GM12878 (cell line): Measurements from ENCODE around the gene RFC1. TPM values are rescaled to one million over a fixed set of nuclear protein-coding genes. Genes with fewer than 3 reads are reported as not detected.

Experiments
- ATAC-seq: fragments of 200-7000 bp; cut with Tn5 transposase; 3 replicates; pipeline ENCODE4 v1.9.1; 2020; ENCODE audit warnings: mild to moderate bottlenecking, moderate library complexity
- BruUV-seq: library from RNA; stranded (reverse); fragments of 400-500 nt; replicated peaks from 2 replicates; lab custom pipeline; 2021; lab: Mats Ljungman, UMichigan
- CTCF ChIA-PET: fragments of 300-600 bp; sonication (Branson Sonifier 250); formaldehyde crosslinking; extraction: SDS; loops from one replicate; lab custom pipeline; 2021; ENCODE audit warnings: inconsistent platforms; lab: Yijun Ruan, JAX
- POLR2A ChIA-PET: fragments of 350-600 bp; formaldehyde crosslinking; extraction: SDS; loops from one replicate; lab custom pipeline; 2021; ENCODE audit warnings: inconsistent platforms; lab: Charles Lee
- RAD21 ChIA-PET: fragments of 300-600 bp; sonication (Branson Sonifier 250); formaldehyde crosslinking; loops from one replicate; lab custom pipeline; 2023; ENCODE audit warnings: antibody characterized with exemption; ENCODE audit not compliant: unreplicated experiment; lab: Charles Lee
- SMC1A ChIA-PET: fragments of 300-600 bp; sonication (Branson Sonifier 250); formaldehyde crosslinking; loops from one replicate; lab custom pipeline; 2023; ENCODE audit not compliant: unreplicated experiment, uncharacterized antibody; lab: Charles Lee
- DNase-seq: peaks from one replicate; pipeline ENCODE4 v3.0.0-alpha.2; 2011; ENCODE audit warnings: low read depth, low spot score
- FAIRE-seq: peaks from 3 replicates; lab custom pipeline; 2011; peaks lifted over from hg19 to GRCh38; lab: Jason Lieb, UNC
- H2AFZ ChIP-seq: 2 replicates; pipeline ENCODE4 v1.6.0; 2011; ENCODE audit warnings: low read depth, low read length, control low read depth; ENCODE audit not compliant: control insufficient read depth
- H3K27ac ChIP-seq: 2 replicates; pipeline ENCODE4 v1.5.1; 2011; ENCODE audit warnings: control low read depth; ENCODE audit not compliant: control insufficient read depth, insufficient read depth
- H3K27me3 ChIP-seq, 2 experiments: replicated peaks in 1 of 2; 2 replicates each; pipeline versions ENCODE4 v1.6.0 to v1.6.1; 2011; ENCODE audit warnings: low read length in 1 of 2; ENCODE audit not compliant: control insufficient read depth in 2 of 2, insufficient read depth in 2 of 2
- H3K36me3 ChIP-seq, 2 experiments: 2 replicates each; pipeline ENCODE4 v1.5.1; 2011; ENCODE audit warnings: low read length in 1 of 2; ENCODE audit not compliant: control insufficient read depth in 2 of 2, insufficient read depth in 2 of 2
- H3K4me1 ChIP-seq: 2 replicates; pipeline ENCODE4 v1.6.1; 2011; ENCODE audit warnings: mild to moderate bottlenecking, low read length, moderate library complexity, mixed read lengths; ENCODE audit not compliant: control insufficient read depth, insufficient read depth
- H3K4me2 ChIP-seq: 2 replicates; pipeline ENCODE4 v1.6.0; 2011; ENCODE audit warnings: control low read depth; ENCODE audit not compliant: control insufficient read depth, insufficient read depth
- H3K4me3 ChIP-seq: fragments of 200-600 bp; sonication (generic); 2 replicates; pipeline ENCODE4 v1.5.1; 2016
- H3K79me2 ChIP-seq: 2 replicates; pipeline ENCODE4 v1.6.0; 2011; ENCODE audit warnings: low read length; ENCODE audit not compliant: control insufficient read depth, insufficient read depth
- H3K9ac ChIP-seq: 2 replicates; pipeline ENCODE4 v1.8.0; 2011; ENCODE audit warnings: low read length, control low read depth, mixed read lengths; ENCODE audit not compliant: control insufficient read depth, insufficient read depth
- H3K9me3 ChIP-seq: replicated peaks from 3 replicates; pipeline ENCODE4 v1.5.1; 2011; ENCODE audit warnings: mild to moderate bottlenecking, low read length; ENCODE audit not compliant: control insufficient read depth, insufficient read depth
- H4K20me1 ChIP-seq: 2 replicates; pipeline ENCODE4 v1.6.0; 2011; ENCODE audit not compliant: control insufficient read depth, insufficient read depth
- CHD2 ChIP-seq: IDR thresholded peaks from 2 replicates; pipeline ENCODE4 v1.6.1; 2011; ENCODE audit warnings: low read depth, low read length, improper control_type of control experiment, borderline replicate concordance
- DPF2 ChIP-seq: fragments of 450-650 bp; IDR thresholded peaks from 2 replicates; pipeline ENCODE4 v1.6.1; 2017; ENCODE audit warnings: mild to moderate bottlenecking
- EP300 ChIP-seq, 2 experiments: fragments of 150-350 bp in 1 of 2; IDR thresholded peaks; 2 replicates each; pipeline ENCODE4 v1.6.1; 2011 to 2012; ENCODE audit warnings: low read depth in 2 of 2, low read length in 2 of 2, borderline replicate concordance in 1 of 2, improper control_type of control experiment in 1 of 2, inconsistent platforms in 1 of 2; ENCODE audit not compliant: control insufficient read depth in 1 of 2
- EZH2 ChIP-seq: IDR thresholded peaks from 2 replicates; pipeline ENCODE4 v1.6.1; 2012; ENCODE audit warnings: low read depth, mild to moderate bottlenecking, control low read depth, inconsistent platforms, low read length, borderline replicate concordance; ENCODE audit not compliant: control insufficient read depth
- HDGF ChIP-seq: fragments of 450-650 bp; IDR thresholded peaks from 2 replicates; pipeline ENCODE4 v1.6.1; 2016; ENCODE audit warnings: antibody characterized with exemption
- KAT2A ChIP-seq: conservative IDR thresholded peaks from 2 replicates; pipeline ENCODE4 v1.6.1; 2011; ENCODE audit warnings: low read depth, low read length; ENCODE audit not compliant: control insufficient read depth
- NR2C2 ChIP-seq: IDR thresholded peaks from 2 replicates; pipeline ENCODE4 v1.6.1; 2011; ENCODE audit warnings: borderline replicate concordance, low read depth; ENCODE audit not compliant: control insufficient read depth, insufficient read length
- RELA ChIP-seq: fragments of 450-650 bp; IDR thresholded peaks from 2 replicates; pipeline ENCODE4 v1.8.0; 2014; ENCODE audit warnings: borderline replicate concordance; ENCODE audit not compliant: partially characterized antibody
- TBL1XR1 ChIP-seq: IDR thresholded peaks from 2 replicates; pipeline ENCODE4 v1.6.1; 2012; ENCODE audit warnings: low read depth, low read length, improper control_type of control experiment
- TCF7 ChIP-seq: IDR thresholded peaks from 2 replicates; pipeline ENCODE4 v1.6.1; 2014; ENCODE audit warnings: antibody characterized with exemption, borderline replicate concordance
- WRNIP1 ChIP-seq: IDR thresholded peaks from 2 replicates; pipeline ENCODE4 v1.6.1; 2011; ENCODE audit warnings: low read depth, low read length, improper control_type of control experiment, borderline replicate concordance
- ZNF622 ChIP-seq: fragments of 450-650 bp; IDR thresholded peaks from 2 replicates; pipeline ENCODE4 v1.6.1; 2017; ENCODE audit warnings: mild to moderate bottlenecking, inconsistent platforms
- WGBS: methylation state at CpG from one replicate; pipeline ENCODE4 v1.1.6; 2016; ENCODE audit warnings: low lambda C conversion rate; ENCODE audit not compliant: insufficient replicate concordance, insufficient coverage; ENCODE audit errors: missing lambda C conversion rate; 5-methylcytosine and 5-hydroxymethylcytosine counted together
- in situ Hi-C: fragments of 300-500 bp; cut with MboI; formaldehyde crosslinking; loops from 9 replicates; pipeline ENCODE4 v1.14.3; 2018; ENCODE audit warnings: mixed read lengths
- intact Hi-C: fragments of 100-400 bp; cut with micrococcal nuclease; formaldehyde crosslinking; loops from one replicate; pipeline ENCODE4 v1.14.2; 2022; ENCODE audit not compliant: unreplicated experiment
- polyA plus RNA-seq, 11 experiments: library from polyadenylated mRNA; depleted of rRNA in 4 of 11; unstranded in 6 of 11; stranded (reverse) in 5 of 11; fragments of >200 nt; fragmentation: Nextera tagmentation in 4 of 11; fragmentation: Illumina TruSeq in 1 of 11; extraction: Ambion mirVana in 4 of 11; extraction: Trizol in 1 of 11; gene quantifications; 1 replicate in 1 of 11; 2 replicates in 10 of 11; pipeline versions ENCODE4 v1.2.1 to v1.2.3, GENCODE V29; 2011 to 2016; ENCODE audit warnings: inconsistent platforms in 2 of 11, missing spikeins in 2 of 11, low read depth in 1 of 11
- total RNA-seq, 4 experiments: library from RNA; depleted of rRNA in 3 of 4; stranded (reverse); fragments of >200 nt in 3 of 4; fragmentation: Illumina TruSeq in 1 of 4; extraction: Trizol in 1 of 4; gene quantifications; 2 replicates each; pipeline versions ENCODE4 v1.2.1 to v1.2.3, GENCODE V29; 2013 to 2021
- TF ChIP-seq, protein P1 (sequence below): fragments of 450-650 bp; IDR thresholded peaks from 2 replicates; pipeline ENCODE4 v1.6.1; 2016; ENCODE audit warnings: mild to moderate bottlenecking
- TF ChIP-seq, protein P2 (sequence below): IDR thresholded peaks from 2 replicates; pipeline ENCODE4 v1.6.1; 2011; ENCODE audit warnings: low read depth, mild to moderate bottlenecking, low read length, moderate library complexity, borderline replicate concordance; ENCODE audit errors: extremely low read depth
- TF ChIP-seq, protein P3 (sequence below): fragments of 450-650 bp; IDR thresholded peaks from 2 replicates; pipeline ENCODE4 v1.6.1; 2017; ENCODE audit warnings: low read depth, mild to moderate bottlenecking, moderate library complexity

Gene RFC1
- total and polyA plus RNA-seq, 10 of the 15 experiments (the other 5 are each of a cell fraction or from before 2014, with no cell fraction given), result 22.5 to 67.8 (median 40.3) TPM

DNA sequence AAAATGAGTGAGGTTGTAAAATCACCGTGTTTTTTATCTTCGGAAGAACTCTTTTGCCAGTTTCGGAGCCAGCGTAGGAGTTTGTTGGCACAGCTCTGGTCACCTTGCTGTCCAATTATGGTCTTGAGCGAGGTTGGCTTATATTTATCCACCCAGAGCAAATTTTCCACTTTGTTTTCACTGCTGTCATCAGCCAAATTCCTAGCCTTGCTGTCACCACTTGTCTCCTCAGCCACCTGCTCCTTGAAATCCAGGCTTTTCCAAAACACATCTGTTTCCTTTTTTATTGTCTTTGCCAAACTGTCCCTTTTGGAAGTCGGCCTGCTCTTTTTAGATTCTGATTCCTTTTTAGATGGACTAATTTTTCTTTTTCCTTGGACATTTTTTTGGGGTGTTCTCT lies 57.6 kb downstream of the RFC1 start:
- no peak overlapping the region for H3K9ac ChIP-seq
- H3K79me2 ChIP-seq, result no peaks in the 10 kb centered on the region
- POLR2A ChIA-PET, result no interaction called here
- ATAC-seq, result no peak
- in situ Hi-C loops, result no loop called here
- no TSS peak for BruUV-seq
- WGBS, result 94% methylated on average over 6 of the region's 6 CpGs
- no peaks in the 10 kb centered on the region for H3K27me3 ChIP-seq
- H2AFZ ChIP-seq, result no peak overlapping the region
- DNase-seq, result no peak
- H3K36me3 ChIP-seq, result peaks cover 15 to 21% of the 10 kb centered on the region in 2 experiments
- RAD21 ChIA-PET, result no interaction called here
- intact Hi-C loops, result no loop called here
- no peak overlapping the region for H3K4me3 ChIP-seq
- TF ChIP-seq ZNF622, result no peak
- no peak for TF ChIP-seq EZH2
- no peak for TF ChIP-seq CHD2
- no peak for TF ChIP-seq EP300 (IDR thresholded peaks at IDR 0.05; ENCODE audit: borderline replicate concordance in 1 of 2, control insufficient read depth in 1 of 2, low read depth in 2 of 2, low read length in 2 of 2)
- TF ChIP-seq RELA, result no peak
- no peak for TF ChIP-seq DPF2
- no peak for TF ChIP-seq KAT2A
- TF ChIP-seq HDGF, result no peak
- TF ChIP-seq TBL1XR1, result no peak
- no peak for TF ChIP-seq TCF7
- no peak for TF ChIP-seq WRNIP1
- TF ChIP-seq, protein P1, sequence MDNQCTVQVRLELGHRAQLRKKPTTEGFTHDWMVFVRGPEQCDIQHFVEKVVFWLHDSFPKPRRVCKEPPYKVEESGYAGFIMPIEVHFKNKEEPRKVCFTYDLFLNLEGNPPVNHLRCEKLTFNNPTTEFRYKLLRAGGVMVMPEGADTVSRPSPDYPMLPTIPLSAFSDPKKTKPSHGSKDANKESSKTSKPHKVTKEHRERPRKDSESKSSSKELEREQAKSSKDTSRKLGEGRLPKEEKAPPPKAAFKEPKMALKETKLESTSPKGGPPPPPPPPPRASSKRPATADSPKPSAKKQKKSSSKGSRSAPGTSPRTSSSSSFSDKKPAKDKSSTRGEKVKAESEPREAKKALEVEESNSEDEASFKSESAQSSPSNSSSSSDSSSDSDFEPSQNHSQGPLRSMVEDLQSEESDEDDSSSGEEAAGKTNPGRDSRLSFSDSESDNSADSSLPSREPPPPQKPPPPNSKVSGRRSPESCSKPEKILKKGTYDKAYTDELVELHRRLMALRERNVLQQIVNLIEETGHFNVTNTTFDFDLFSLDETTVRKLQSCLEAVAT, result no peak
- TF ChIP-seq NR2C2, result no peak
- TF ChIP-seq, protein P2, sequence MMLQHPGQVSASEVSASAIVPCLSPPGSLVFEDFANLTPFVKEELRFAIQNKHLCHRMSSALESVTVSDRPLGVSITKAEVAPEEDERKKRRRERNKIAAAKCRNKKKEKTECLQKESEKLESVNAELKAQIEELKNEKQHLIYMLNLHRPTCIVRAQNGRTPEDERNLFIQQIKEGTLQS, result no peak
- TF ChIP-seq, protein P3, sequence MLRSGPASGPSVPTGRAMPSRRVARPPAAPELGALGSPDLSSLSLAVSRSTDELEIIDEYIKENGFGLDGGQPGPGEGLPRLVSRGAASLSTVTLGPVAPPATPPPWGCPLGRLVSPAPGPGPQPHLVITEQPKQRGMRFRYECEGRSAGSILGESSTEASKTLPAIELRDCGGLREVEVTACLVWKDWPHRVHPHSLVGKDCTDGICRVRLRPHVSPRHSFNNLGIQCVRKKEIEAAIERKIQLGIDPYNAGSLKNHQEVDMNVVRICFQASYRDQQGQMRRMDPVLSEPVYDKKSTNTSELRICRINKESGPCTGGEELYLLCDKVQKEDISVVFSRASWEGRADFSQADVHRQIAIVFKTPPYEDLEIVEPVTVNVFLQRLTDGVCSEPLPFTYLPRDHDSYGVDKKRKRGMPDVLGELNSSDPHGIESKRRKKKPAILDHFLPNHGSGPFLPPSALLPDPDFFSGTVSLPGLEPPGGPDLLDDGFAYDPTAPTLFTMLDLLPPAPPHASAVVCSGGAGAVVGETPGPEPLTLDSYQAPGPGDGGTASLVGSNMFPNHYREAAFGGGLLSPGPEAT, result no peak
- SMC1A ChIA-PET, result interaction anchor here (0.6 kb wide), 1 partner anchor 111 kb away, joined by 3 read pairs; no protein-coding TSS in a partner anchor
- H3K4me1 ChIP-seq, result no peaks in the 10 kb centered on the region
- no peak overlapping the region for H3K27ac ChIP-seq
- H3K9me3 ChIP-seq, result no peaks in the 10 kb centered on the region
- no peak for FAIRE-seq
- no peak overlapping the region for H3K4me2 ChIP-seq
- CTCF ChIA-PET, result no interaction called here
- no peaks in the 10 kb centered on the region for H4K20me1 ChIP-seq
